Nephron (organoid): ENCODE data around the gene SULT1C2.
"Not testable (repeated sequence)": the region's sequence is repeated elsewhere in the genome, so short reads cannot be mapped to it uniquely, and the experiment has no call there.

Experiments
- H3K27ac Mint-ChIP-seq, 3 experiments: 2 replicates each; pipeline ENCODE4 v1.8.0; 2020; ENCODE audit warnings: mixed read lengths in 3 of 3, mild to moderate bottlenecking in 2 of 3, moderate library complexity in 1 of 3
- H3K27me3 Mint-ChIP-seq: 2 replicates; pipeline ENCODE4 v1.8.0; 2021; ENCODE audit warnings: low read depth, mild to moderate bottlenecking, moderate library complexity, mixed read lengths
- H3K36me3 Mint-ChIP-seq: 2 replicates; pipeline ENCODE4 v1.8.0; 2020; ENCODE audit warnings: low read depth, mixed read lengths
- H3K4me1 Mint-ChIP-seq: 2 replicates; pipeline ENCODE4 v1.8.0; 2020; ENCODE audit warnings: mixed read lengths
- H3K4me3 Mint-ChIP-seq, 3 experiments: 2 replicates each; pipeline ENCODE4 v1.8.0; 2020; ENCODE audit warnings: mild to moderate bottlenecking in 3 of 3, mixed read lengths in 3 of 3, moderate library complexity in 2 of 3
- H3K9me3 Mint-ChIP-seq: 2 replicates; pipeline ENCODE4 v1.8.0; 2020; ENCODE audit warnings: mixed read lengths
- CTCF ChIP-seq, 3 experiments: fragments of 200-600 bp; sonication (generic); IDR thresholded peaks; one replicate each; pipeline ENCODE4 v1.5.0; 2021; ENCODE audit warnings: antibody characterized with exemption in 3 of 3; ENCODE audit not compliant: unreplicated experiment in 3 of 3

Gene SULT1C2

DNA sequence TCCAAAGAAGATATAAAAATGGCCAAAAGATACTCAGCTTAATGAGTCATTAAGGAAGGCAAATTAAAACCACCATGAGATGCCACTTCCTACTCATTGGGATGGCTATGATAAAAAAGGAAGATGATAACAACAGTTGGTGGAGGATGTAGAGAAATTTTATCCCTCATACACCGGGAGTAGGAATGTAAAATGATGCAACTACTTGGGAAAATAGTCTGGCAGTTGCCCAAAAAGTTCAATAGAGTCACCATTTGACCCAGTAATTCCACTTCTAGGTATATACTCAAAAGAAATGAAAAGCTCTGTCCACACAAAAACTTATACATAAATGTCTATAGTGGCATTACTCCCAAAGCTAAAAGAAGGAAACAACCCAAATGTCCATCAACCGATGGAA, 10.1 kb upstream of the SULT1C2 start:
- Mint-ChIP-seq H3K9me3 (peaks cover 7% of the 10 kb centered on the region), H3K4me3 (no peak overlapping the region), H3K36me3 (peaks cover 4% of the 10 kb centered on the region), H3K4me1 (no peaks in the 10 kb centered on the region), H3K27me3 (peaks cover 3% of the 10 kb centered on the region), H3K27ac (no peak overlapping the region)
- no peak for TF ChIP-seq CTCF (IDR thresholded peaks at IDR 0.05; ENCODE audit: unreplicated experiment in 3 of 3)

GRCh38 chr2:108279468-108279867, 9.2 kb upstream of the SULT1C2 start:
- no peak overlapping the region for H3K4me3 Mint-ChIP-seq
- H3K27ac Mint-ChIP-seq = no peak overlapping the region
- H3K36me3 Mint-ChIP-seq = peaks cover 4% of the 10 kb centered on the region
- no peak for TF ChIP-seq CTCF (IDR thresholded peaks at IDR 0.05; ENCODE audit: unreplicated experiment in 3 of 3)
- H3K4me1 Mint-ChIP-seq = no peaks in the 10 kb centered on the region
- H3K27me3 Mint-ChIP-seq = peaks cover 3% of the 10 kb centered on the region
- peaks cover 7% of the 10 kb centered on the region for H3K9me3 Mint-ChIP-seq

- H3K9me3 Mint-ChIP-seq = peaks cover 3% of the 10 kb centered on the region
Measured at GRCh38 chr2:108280466-108280865, 8.2 kb upstream of the SULT1C2 start.

DNA sequence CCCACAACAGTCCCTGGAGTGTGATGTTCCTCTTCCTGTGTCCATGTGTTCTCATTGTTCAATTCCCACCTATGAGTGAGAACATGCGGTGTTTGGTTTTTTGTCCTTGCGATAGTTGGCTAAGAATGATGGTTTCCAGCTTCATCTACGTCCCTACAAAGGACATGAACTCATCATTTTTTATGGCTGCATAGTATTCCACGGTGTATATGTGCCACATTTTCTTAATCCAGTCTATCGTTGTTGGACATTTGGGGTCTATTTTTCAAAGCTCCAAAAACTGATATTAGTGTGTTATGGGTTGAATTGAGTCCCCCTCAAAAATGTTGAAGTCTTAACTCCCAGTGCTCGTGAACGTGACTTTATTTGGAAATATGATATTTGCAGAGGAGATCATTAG, 4.1 kb upstream of the SULT1C2 start:
- not testable (repeated sequence) for H3K4me3 Mint-ChIP-seq, H3K9me3 Mint-ChIP-seq, H3K36me3 Mint-ChIP-seq, H3K27ac Mint-ChIP-seq, H3K27me3 Mint-ChIP-seq
- H3K4me1 Mint-ChIP-seq = peaks cover 22% of the 10 kb centered on the region

More at GRCh38 chr2:108280466-108280865, 8.2 kb upstream of the SULT1C2 start:
- H3K4me1 Mint-ChIP-seq = no peaks in the 10 kb centered on the region
- no peak for TF ChIP-seq CTCF (IDR thresholded peaks at IDR 0.05; ENCODE audit: unreplicated experiment in 3 of 3)
- H3K4me3 Mint-ChIP-seq = no peak overlapping the region
- H3K27me3 Mint-ChIP-seq = peaks cover 3% of the 10 kb centered on the region
- H3K27ac Mint-ChIP-seq = no peak overlapping the region
- peaks cover 4% of the 10 kb centered on the region for H3K36me3 Mint-ChIP-seq

- H3K27me3 Mint-ChIP-seq = no peaks in the 10 kb centered on the region
- no peak for TF ChIP-seq CTCF (IDR thresholded peaks at IDR 0.05; ENCODE audit: unreplicated experiment in 3 of 3)
- no peak overlapping the region for H3K4me3 Mint-ChIP-seq
- peak overlapping the region in 1 of 3 experiments; percentile 98 for H3K27ac Mint-ChIP-seq
- H3K4me1 Mint-ChIP-seq = peaks cover 23% of the 10 kb centered on the region
- peaks cover 3% of the 10 kb centered on the region for H3K9me3 Mint-ChIP-seq
- peaks cover 4% of the 10 kb centered on the region for H3K36me3 Mint-ChIP-seq
Measured at GRCh38 chr2:108285616-108286015, 3.1 kb upstream of the SULT1C2 start.

- H3K36me3 Mint-ChIP-seq = peaks cover 9% of the 10 kb centered on the region
- H3K4me3 Mint-ChIP-seq = peak overlapping the region in 1 of 3 experiments; percentile 75
- no peak for TF ChIP-seq CTCF (IDR thresholded peaks at IDR 0.05; ENCODE audit: unreplicated experiment in 3 of 3)
- peak overlapping the region; percentile 61 to 98 (median 91) for H3K27ac Mint-ChIP-seq
- no peaks in the 10 kb centered on the region for H3K27me3 Mint-ChIP-seq
- H3K4me1 Mint-ChIP-seq = peaks cover 23% of the 10 kb centered on the region
- peaks cover 3% of the 10 kb centered on the region for H3K9me3 Mint-ChIP-seq
Measured at GRCh38 chr2:108287169-108287568, 1.5 kb upstream of the SULT1C2 start.
